HCT116 (cell line): Measurements from ENCODE around the gene C2orf92.

Experiments
- CTCF ChIP-seq, 3 experiments: fragments of 200-600 bp in 1 of 3; sonication (generic) in 1 of 3; IDR thresholded peaks in 2 of 3; conservative IDR thresholded peaks in 1 of 3; 2 replicates each; pipeline ENCODE4 v1.5.1; 2012 to 2017; ENCODE audit warnings: low read depth in 2 of 3, low read length in 2 of 3, antibody characterized with exemption in 1 of 3, borderline replicate concordance in 1 of 3, control low read depth in 1 of 3, mild to moderate bottlenecking in 1 of 3, mixed read lengths in 1 of 3, mixed run types in 1 of 3, moderate library complexity in 1 of 3; ENCODE audit not compliant: insufficient read depth in 1 of 3
- EZH2 ChIP-seq: fragments of 200-600 bp; sonication (generic); IDR thresholded peaks from 2 replicates; pipeline ENCODE4 v1.6.1; 2017; ENCODE audit warnings: antibody characterized with exemption, mixed run types
- POLR2A ChIP-seq: IDR thresholded peaks from 2 replicates; pipeline ENCODE4 v1.7.0; 2011; ENCODE audit warnings: borderline replicate concordance; ENCODE audit not compliant: insufficient read depth, insufficient read length; ENCODE audit errors: extremely low read depth
- SP1 ChIP-seq: IDR thresholded peaks from 2 replicates; pipeline ENCODE4 v1.6.1; 2012; ENCODE audit warnings: low read depth

- no peak for TF ChIP-seq SP1
- TF ChIP-seq POLR2A = no peak
- no peak for TF ChIP-seq EZH2
- no peak for TF ChIP-seq CTCF (IDR thresholded peaks at IDR 0.05 in 2 of 3, conservative IDR thresholded peaks at IDR 0.05 in 1 of 3; ENCODE audit: borderline replicate concordance in 1 of 3, insufficient read depth in 1 of 3, low read depth in 2 of 3, low read length in 2 of 3)
These were observed 60.7 kb downstream of the C2orf92 start for GRCh38 chr2:97730245-97730644.
